Gastroesophageal sphincter (tissue), 4 donors: ENCODE measurements around the gene LIF. TPM values are rescaled to one million over a fixed set of nuclear protein-coding genes. Genes with fewer than 3 reads are reported as not detected.
"Not testable (repeated sequence)": the region's sequence is repeated elsewhere in the genome, so short reads cannot be mapped to it uniquely, and the experiment has no call there.

Experiments
- ATAC-seq: fragments of 150-250 bp; one replicate; pipeline ENCODE4 v1.9.1; 2016; ENCODE audit warnings: mild to moderate bottlenecking, moderate library complexity
- H3K27ac ChIP-seq, 4 donors: fragments of 200-600 bp; sonication (generic) in 3 of 4; 1 replicate in 3 of 4; 2 replicates in 1 of 4; pipeline ENCODE4 v1.5.1; 2016 to 2019
- H3K27me3 ChIP-seq: fragments of 200-600 bp; sonication (generic); one replicate; pipeline ENCODE4 v1.5.1; 2019
- H3K36me3 ChIP-seq, 2 donors: fragments of 200-600 bp; sonication (generic); one replicate each; pipeline ENCODE4 v1.5.1; 2019; ENCODE audit warnings: control low read depth in 1 of 2
- H3K4me1 ChIP-seq, 3 donors: fragments of 200-600 bp; sonication (generic); 1 replicate in 2 of 3; 2 replicates in 1 of 3; pipeline ENCODE4 v1.5.1; 2016 to 2019; ENCODE audit warnings: control low read depth in 2 of 3
- H3K4me3 ChIP-seq, 2 donors: fragments of 200-600 bp; sonication (generic); one replicate each; pipeline ENCODE4 v1.5.1; 2019; ENCODE audit warnings: mild to moderate bottlenecking in 1 of 2, moderate library complexity in 1 of 2
- H3K9me3 ChIP-seq, 3 donors: fragments of 200-600 bp; sonication (generic); one replicate each; pipeline ENCODE4 v1.5.1; 2017 to 2019; ENCODE audit warnings: control low read depth in 2 of 3
- CTCF ChIP-seq, 4 experiments: fragments of 200-600 bp in 2 of 4; fragments of 450-650 bp in 2 of 4; sonication (generic) in 1 of 4; IDR thresholded peaks; one replicate each; pipeline ENCODE4 v1.5.1; 2017 to 2019; ENCODE audit warnings: antibody characterized with exemption in 4 of 4, mild to moderate bottlenecking in 2 of 4, moderate library complexity in 2 of 4
- EP300 ChIP-seq: sonication (generic); formaldehyde crosslinking; IDR thresholded peaks from one replicate; pipeline ENCODE4 v1.6.1; 2017; ENCODE audit warnings: antibody characterized with exemption, mild to moderate bottlenecking
- POLR2A ChIP-seq, 2 donors: fragments of 450-650 bp; IDR thresholded peaks; one replicate each; pipeline ENCODE4 v1.6.1; 2017; ENCODE audit warnings: antibody characterized with exemption in 2 of 2, mild to moderate bottlenecking in 2 of 2, moderate library complexity in 1 of 2
- POLR2AphosphoS5 ChIP-seq: sonication (generic); formaldehyde crosslinking; IDR thresholded peaks from one replicate; pipeline ENCODE4 v1.6.1; 2017; ENCODE audit warnings: antibody characterized with exemption
- WGBS, 2 donors: methylation state at CpG; one replicate each; pipeline ENCODE4 v1.1.5; 2018; ENCODE audit warnings: low coverage in 1 of 2; 5-methylcytosine and 5-hydroxymethylcytosine counted together
- total RNA-seq, 4 donors: library from RNA; depleted of rRNA; stranded (reverse); fragments of >200 nt; gene quantifications; one replicate each; pipeline ENCODE4 v1.1.0, GENCODE V29; 2016

LIF gene
- total RNA-seq, 4 donors from 2014 or later, result 0.58 to 15.8 (median 0.59) TPM; not detected in 1

GRCh38 chr22:30202531-30203006 lies 44.0 kb downstream of the LIF start:
- peak; percentile 18 for ATAC-seq
- H3K9me3 ChIP-seq, result no peaks in the 10 kb centered on the region
- peaks cover 37% of the 10 kb centered on the region for H3K27me3 ChIP-seq
- no peak for TF ChIP-seq CTCF (IDR thresholded peaks at IDR 0.05)
- no peak for TF ChIP-seq POLR2AphosphoS5
- TF ChIP-seq EP300, result no peak
- no peak for TF ChIP-seq POLR2A (IDR thresholded peaks at IDR 0.05)
- H3K36me3 ChIP-seq, result no peaks in the 10 kb centered on the region
- peak overlapping the region in 3 of 4 donors; percentile 22 to 66 (median 45) for H3K27ac ChIP-seq
- peaks cover 0 to 29% (median 3%) of the 10 kb centered on the region in 3 donors for H3K4me1 ChIP-seq
- 33 to 78% methylated on average over 3 to 4 of the region's 9 CpGs for WGBS, 2 donors
- no peak overlapping the region for H3K4me3 ChIP-seq

- H3K4me3 ChIP-seq, result no peak overlapping the region
- peaks cover 37% of the 10 kb centered on the region for H3K27me3 ChIP-seq
- no peak overlapping the region for H3K27ac ChIP-seq
- H3K9me3 ChIP-seq, result no peaks in the 10 kb centered on the region
- WGBS, 2 donors, result 73% methylated on average over 3 of the region's 3 CpGs; no CpG with 5 or more reads in 1 of the 2 donors
- ATAC-seq, result no peak
- H3K4me1 ChIP-seq, result peaks cover 0 to 24% (median 4%) of the 10 kb centered on the region in 3 donors
- TF ChIP-seq POLR2A (IDR thresholded peaks at IDR 0.05) (no peak), POLR2AphosphoS5 (no peak), EP300 (no peak), CTCF (IDR thresholded peaks at IDR 0.05) (no peak)
- H3K36me3 ChIP-seq, result no peaks in the 10 kb centered on the region
Observed at GRCh38 chr22:30201945-30202344, 44.6 kb downstream of the LIF start.

GRCh38 chr22:30200905-30201304 lies 45.7 kb downstream of the LIF start:
- WGBS, 2 donors, result 75 to 95% methylated on average over 2 to 7 of the region's 10 CpGs

GRCh38 chr22:30198921-30199320 lies 47.6 kb downstream of the LIF start:
- H3K27ac ChIP-seq, result no peak overlapping the region
- peaks cover 15% of the 10 kb centered on the region for H3K27me3 ChIP-seq
- no peaks in the 10 kb centered on the region for H3K9me3 ChIP-seq
- no peak for ATAC-seq
- H3K36me3 ChIP-seq, result no peaks in the 10 kb centered on the region
- peaks cover 0 to 20% (median 4%) of the 10 kb centered on the region in 3 donors for H3K4me1 ChIP-seq
- WGBS, 2 donors, result 91 to 94% methylated on average over 3 of the region's 4 CpGs
- no peak overlapping the region for H3K4me3 ChIP-seq
- TF ChIP-seq POLR2AphosphoS5 (no peak), POLR2A (IDR thresholded peaks at IDR 0.05) (no peak), CTCF (IDR thresholded peaks at IDR 0.05) (no peak), EP300 (no peak)

More at GRCh38 chr22:30200905-30201304, 45.7 kb downstream of the LIF start:
- not testable (repeated sequence) for H3K36me3 ChIP-seq, H3K4me3 ChIP-seq, H3K27ac ChIP-seq, ATAC-seq, H3K9me3 ChIP-seq
- H3K4me1 ChIP-seq, result peaks cover 0 to 24% (median 4%) of the 10 kb centered on the region in 3 donors
- peaks cover 33% of the 10 kb centered on the region for H3K27me3 ChIP-seq

GRCh38 chr22:30198152-30198825 lies 48.3 kb downstream of the LIF start:
- peaks cover 16% of the 10 kb centered on the region for H3K27me3 ChIP-seq
- H3K9me3 ChIP-seq, result no peaks in the 10 kb centered on the region
- no peak overlapping the region for H3K4me3 ChIP-seq
- no peak for ATAC-seq
- no peak overlapping the region for H3K27ac ChIP-seq
- H3K36me3 ChIP-seq, result no peaks in the 10 kb centered on the region
- WGBS, 2 donors, result 94 to 100% methylated on average over 3 to 5 of the region's 5 CpGs
- peaks cover 0 to 20% (median 4%) of the 10 kb centered on the region in 3 donors for H3K4me1 ChIP-seq
- no peak for TF ChIP-seq EP300
- TF ChIP-seq POLR2AphosphoS5, result no peak
- TF ChIP-seq POLR2A (IDR thresholded peaks at IDR 0.05), result no peak
- no peak for TF ChIP-seq CTCF (IDR thresholded peaks at IDR 0.05)
